UCSD-AML1 (cell line): Measurements from ENCODE around the gene OR7A10.
"Not testable (repeated sequence)": the region's sequence is repeated elsewhere in the genome, so short reads cannot be mapped to it uniquely, and the experiment has no call there.

ENCODE experiments used
- DNase-seq: peaks from one replicate; lab custom pipeline; 2025; ENCODE audit not compliant: unreplicated experiment; lab: John Stamatoyannopoulos, UW

OR7A10 gene

DNA sequence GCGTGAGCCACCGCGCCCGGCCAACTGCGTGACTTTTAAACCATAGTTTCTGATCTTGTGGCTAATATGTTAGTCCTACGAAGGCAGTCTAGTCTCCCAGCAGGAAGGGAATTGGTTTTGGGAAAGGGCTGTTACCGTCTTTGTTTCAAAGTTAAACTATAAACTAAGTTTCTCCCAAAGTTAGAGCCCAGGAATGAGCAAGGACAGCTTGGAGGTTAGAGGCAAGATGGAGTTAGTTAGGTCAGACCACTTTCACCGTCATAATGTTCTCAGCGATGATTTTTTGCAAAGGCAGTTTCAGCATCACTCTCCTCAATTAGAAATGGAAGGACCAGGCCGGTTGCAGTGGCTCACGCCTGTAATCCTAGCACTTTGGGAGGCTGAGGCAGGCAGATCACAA is 52.7 kb downstream of the OR7A10 start:
- no peak for DNase-seq

DNA sequence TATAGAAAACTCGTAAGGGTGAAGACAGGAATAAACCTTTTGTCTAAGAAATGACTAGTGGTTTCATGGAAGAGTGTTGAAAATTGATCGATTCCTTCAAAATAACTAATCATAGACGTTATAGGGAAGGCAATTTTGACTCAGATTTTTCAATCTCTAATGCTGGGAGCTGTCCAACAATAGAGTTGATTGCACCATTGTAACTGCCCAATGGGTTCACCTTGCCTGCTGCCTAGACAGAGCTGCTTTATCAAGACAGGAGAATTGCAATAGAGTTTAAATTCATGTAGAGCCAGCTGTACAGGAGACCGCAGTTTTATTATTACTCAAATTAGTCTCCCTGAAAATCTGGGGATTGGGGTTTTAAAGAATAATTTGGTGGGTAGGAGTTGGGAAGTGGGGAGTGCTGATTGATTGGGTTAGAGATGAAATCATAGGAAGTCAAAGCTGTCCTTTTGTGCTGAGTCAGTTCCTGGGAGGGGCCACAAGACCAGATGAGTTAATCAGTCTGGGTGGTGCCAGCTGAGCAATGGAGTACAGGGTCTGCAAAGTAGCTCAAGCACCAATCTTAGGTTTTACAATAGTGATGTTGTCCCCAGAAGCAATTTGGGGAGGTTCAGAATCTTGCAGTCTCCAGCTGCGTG is 53.5 kb downstream of the OR7A10 start:
- DNase-seq = no peak

DNA sequence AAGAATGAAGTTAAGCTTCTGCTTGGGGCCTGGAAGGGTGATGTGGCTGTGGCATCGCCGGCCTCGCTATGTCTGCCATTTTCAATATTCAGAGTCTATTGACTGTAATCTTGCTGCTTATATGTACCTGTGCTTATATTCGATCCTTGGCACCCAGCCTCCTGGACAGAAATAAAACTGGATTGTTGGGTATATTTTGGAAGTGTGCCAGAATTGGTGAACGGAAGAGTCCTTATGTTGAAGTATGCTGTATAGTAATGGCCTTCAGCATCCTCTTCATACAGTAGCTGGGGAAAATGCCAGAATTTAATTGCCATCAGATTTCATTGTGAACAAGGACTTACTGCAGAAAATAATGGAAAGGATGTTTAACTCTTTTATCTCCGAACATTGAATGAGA is 56.5 kb downstream of the OR7A10 start:
- DNase-seq = not testable (repeated sequence)
